LNCAP (cell line): Measurements from ENCODE around the gene B4GALNT3.

ENCODE experiments used
- TF ChIP-seq, protein P1 (sequence below): fragments of 450-650 bp; IDR thresholded peaks from 2 replicates; pipeline ENCODE4 v1.5.1; 2017; ENCODE audit warnings: mild to moderate bottlenecking

The B4GALNT3 gene

DNA sequence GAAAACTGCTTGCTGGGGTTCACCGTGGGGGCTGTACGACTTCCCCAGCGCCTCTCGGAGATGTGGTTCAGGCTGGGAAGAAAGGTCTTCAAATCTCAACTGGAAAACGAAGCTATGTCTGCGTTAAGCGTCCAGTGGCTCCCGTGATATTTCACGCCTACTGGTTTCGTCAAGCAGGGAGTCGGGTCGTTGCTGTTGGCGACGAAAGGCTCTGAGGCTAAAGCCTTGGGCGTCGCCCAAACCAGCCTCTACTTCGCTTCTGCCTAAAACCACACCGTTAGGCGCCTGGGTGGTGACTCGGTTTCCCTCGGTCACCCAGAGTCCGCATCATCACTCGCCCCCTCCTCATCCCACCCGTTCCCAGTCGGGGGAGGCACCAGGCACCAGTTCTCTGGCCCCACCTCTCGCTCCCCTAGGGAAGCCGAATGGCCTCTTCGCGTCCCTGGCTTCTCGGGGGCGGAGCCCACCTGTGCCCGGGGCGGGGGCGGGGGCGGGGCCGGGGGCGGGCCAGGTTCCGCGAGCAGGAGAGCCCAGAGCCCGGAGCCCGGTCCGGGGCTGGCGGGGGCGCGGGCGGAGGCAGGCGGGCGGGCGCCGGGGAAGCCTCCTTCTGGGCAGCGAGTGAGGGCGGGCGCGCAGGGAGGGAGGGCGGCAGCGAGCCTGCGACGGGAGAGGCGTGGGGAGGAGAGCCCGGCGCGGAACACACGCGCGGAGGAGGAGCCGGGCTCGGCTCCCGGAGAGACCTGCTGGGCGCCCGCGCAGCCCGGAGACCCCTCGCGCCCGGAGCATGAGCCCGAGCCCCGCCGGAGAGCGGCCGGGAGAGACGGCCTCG lies at the start of gene B4GALNT3:
TSS of gene B4GALNT3 (plus strand) at position 510 of the 829 bp plus-strand sequence. CDS start 438 bp downstream, outside the sequence.
- TF ChIP-seq, protein P1, sequence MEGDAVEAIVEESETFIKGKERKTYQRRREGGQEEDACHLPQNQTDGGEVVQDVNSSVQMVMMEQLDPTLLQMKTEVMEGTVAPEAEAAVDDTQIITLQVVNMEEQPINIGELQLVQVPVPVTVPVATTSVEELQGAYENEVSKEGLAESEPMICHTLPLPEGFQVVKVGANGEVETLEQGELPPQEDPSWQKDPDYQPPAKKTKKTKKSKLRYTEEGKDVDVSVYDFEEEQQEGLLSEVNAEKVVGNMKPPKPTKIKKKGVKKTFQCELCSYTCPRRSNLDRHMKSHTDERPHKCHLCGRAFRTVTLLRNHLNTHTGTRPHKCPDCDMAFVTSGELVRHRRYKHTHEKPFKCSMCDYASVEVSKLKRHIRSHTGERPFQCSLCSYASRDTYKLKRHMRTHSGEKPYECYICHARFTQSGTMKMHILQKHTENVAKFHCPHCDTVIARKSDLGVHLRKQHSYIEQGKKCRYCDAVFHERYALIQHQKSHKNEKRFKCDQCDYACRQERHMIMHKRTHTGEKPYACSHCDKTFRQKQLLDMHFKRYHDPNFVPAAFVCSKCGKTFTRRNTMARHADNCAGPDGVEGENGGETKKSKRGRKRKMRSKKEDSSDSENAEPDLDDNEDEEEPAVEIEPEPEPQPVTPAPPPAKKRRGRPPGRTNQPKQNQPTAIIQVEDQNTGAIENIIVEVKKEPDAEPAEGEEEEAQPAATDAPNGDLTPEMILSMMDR: no peak

DNA sequence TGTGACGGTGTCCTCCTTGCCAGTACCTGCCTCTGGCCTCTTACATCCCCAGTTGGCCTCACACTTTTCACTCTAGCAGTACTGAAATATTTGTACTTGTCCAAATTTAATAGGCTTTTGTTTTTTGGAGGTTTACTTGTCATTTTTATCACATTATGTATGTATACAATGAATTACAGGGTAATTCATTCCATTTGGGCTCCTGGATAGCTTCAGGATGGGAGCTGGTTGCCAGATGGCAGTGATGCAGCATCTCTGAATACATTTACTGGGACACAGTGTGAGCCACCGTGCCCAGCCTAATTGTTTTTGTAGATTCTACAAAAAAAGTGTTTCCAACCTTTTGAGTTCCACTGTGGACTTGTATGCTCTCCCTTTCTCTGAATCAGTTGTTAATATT lies 44.9 kb upstream of the B4GALNT3 start:
- TF ChIP-seq, protein P1: no peak

DNA sequence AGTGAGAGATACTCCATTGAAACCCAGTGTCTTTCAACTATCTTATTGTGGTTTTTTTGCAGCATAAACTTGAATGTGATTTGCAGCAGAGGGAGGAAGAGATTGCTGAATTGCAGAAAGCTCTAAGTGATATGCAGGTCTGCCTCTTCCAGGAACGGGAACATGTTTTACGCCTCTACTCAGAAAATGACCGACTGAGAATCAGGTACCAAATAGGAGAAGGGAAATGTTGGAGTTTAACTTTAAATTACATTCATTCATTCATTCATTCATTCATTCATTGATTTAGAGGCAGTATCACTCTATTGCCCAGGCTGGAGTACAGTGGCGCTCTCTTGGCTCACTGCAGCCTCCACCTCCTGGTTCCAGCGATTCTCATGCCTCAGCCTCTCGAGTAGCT lies 41.3 kb upstream of the B4GALNT3 start:
- TF ChIP-seq, protein P1: no peak

DNA sequence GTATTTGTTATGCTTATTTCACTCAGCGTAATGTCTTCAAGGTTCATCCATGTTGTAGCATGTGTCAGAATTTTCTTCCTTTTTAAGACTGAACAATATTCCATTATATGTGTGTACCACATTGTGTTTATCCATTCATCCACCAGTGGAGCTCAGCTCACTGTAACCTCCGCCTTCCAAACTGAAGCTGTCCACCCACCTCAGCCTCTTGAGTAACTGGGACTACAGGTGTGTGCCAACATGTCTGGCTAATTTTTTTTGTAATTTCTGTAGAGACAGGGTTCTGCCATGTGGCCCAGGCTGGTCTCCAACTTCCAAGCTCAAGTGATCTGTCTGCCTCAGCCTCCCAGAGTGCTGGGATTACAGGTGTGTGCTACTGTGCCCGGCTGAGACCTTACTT lies 37.2 kb upstream of the B4GALNT3 start:
- TF ChIP-seq, protein P1: no peak

DNA sequence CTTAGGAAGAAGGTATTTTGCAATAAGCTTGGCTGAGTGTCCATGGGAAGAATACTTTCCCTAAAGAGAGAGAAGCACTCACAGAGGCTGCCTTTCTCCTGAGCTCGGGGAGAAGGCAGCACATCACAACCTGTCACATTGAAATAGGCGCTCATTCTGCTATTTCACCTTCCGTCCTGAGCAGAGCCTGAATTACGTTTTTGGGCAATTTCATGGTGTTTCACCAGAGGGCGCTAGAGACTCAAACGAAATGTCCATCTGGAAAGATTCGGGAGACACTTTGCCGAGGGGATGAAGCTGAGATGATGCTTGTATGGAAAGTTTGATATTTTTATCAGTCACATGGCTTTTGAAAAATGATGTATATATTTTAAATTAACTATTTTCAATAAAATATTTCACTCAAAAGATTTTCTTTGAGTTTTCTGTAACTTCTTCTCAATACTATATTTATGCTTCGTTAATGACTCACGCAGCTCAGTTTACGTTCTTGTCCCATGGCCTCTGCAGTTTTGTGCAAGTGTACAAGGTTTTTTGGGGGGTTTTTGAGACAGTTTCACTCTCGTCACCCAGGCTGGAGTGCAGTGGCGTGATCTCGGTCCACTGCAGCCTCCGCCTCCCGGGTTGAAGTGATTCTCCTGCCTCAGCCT lies 17.4 kb upstream of the B4GALNT3 start:
- TF ChIP-seq, protein P1: peak; percentile 77

DNA sequence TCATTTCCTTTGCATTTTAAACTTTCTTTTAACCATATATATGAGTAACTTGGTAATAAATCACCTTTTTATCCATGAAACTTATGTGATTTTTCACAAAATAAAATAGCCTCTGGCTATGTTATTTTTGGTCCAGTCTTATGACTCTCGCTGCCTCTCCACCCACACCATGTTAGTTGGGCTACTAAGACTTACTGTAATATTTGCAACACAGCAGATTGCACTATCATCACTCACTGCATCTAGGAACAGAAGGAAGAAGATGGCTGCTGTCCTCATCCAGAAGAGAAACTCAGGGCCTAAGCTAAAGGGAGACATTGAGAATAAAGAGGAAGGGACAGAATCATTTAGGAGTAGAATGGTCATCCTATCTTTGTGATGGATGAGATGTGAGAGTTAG lies 12.6 kb upstream of the B4GALNT3 start:
- TF ChIP-seq, protein P1: no peak

DNA sequence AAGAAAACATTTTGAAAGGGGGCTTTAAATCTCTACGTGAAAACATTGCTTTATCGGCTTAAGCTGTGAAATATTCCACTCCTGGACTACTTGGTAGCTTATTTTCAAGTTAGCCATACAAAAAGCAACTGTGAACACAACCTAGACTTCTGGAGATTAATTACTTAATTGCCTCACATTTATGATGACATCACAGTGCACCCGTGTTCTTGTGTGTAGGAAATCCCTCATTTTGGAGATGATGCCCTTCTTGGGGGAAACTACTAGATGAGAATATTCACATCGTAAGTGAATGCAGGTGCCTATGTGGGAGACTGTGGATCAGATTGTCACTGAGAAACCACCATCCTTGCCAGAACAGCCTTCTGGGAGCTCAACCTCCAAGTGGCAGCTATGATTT lies 10.5 kb upstream of the B4GALNT3 start:
- TF ChIP-seq, protein P1: no peak
